Vagina (tissue), 2 donors: ENCODE data around the gene SUSD6.

Experiments used
- CTCF ChIP-seq, 3 experiments: fragments of 450-650 bp in 2 of 3; fragments of 200-600 bp in 1 of 3; sonication (generic) in 1 of 3; IDR thresholded peaks; one replicate each; pipeline ENCODE4 v1.5.1; 2017 to 2019; ENCODE audit warnings: antibody characterized with exemption in 3 of 3, mild to moderate bottlenecking in 2 of 3, moderate library complexity in 2 of 3
- POLR2A ChIP-seq, 2 donors: fragments of 450-650 bp; IDR thresholded peaks; one replicate each; pipeline ENCODE4 v1.6.1; 2017; ENCODE audit warnings: antibody characterized with exemption in 2 of 2, mild to moderate bottlenecking in 2 of 2, moderate library complexity in 2 of 2

- TF ChIP-seq POLR2A (IDR thresholded peaks at IDR 0.05) (no peak), CTCF (IDR thresholded peaks at IDR 0.05) (no peak)
Measured at GRCh38 chr14:69720912-69721311, 109.5 kb downstream of the SUSD6 start.
